ENCODE results near the gene NBPF19. TPM values are rescaled to one million over a fixed set of nuclear protein-coding genes. Genes with fewer than 3 reads are reported as not detected.
"Not testable (repeated sequence)": the region's sequence is repeated elsewhere in the genome, so short reads cannot be mapped to it uniquely, and the experiment has no call there.

NBPF19 gene
- 39.3 and 39.8 TPM in 2 replicates for total RNA-seq

GRCh38 chr1:149474745-149475144 lies at the start of gene NBPF19:
Gene NBPF19, plus strand, starts transcription at chr1:149475045. Its CDS starts 888 bp downstream, at chr1:149475933.
- H3K9me3 Mint-ChIP-seq; H3K27me3 Mint-ChIP-seq; DNase-seq; CTCF ChIA-PET; H3K4me3 Mint-ChIP-seq; H3K36me3 Mint-ChIP-seq (ENCODE audit: low read depth); H3K27ac Mint-ChIP-seq; ATAC-seq (ENCODE audit: low read depth); H3K4me1 Mint-ChIP-seq; intact Hi-C loops (cut with micrococcal nuclease); POLR2A ChIA-PET: not testable (repeated sequence)

DNA sequence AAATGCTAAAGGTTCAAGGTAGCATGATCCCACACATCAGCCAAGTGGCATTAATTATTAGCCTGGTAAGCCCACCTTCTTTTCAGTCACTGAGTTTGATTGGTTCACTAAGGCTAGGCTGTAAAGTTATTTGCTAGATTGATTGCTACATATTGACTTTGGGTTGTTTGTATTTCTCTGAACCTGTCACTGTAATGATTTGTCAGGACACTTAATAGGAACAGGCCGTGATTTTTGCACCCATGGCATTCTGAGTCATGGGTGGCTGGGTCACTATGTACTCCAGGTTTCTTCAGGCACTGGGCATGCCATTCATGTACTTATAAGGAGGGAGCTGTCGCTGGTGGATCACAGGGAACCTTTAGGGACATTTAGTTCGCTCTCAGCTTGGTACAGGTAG lies 46.5 kb upstream of the NBPF19 start:
- POLR2A ChIA-PET = not testable (repeated sequence)

GRCh38 chr1:149445451-149445850 lies 29.4 kb upstream of the NBPF19 start:
- H3K27me3 Mint-ChIP-seq; ATAC-seq (ENCODE audit: low read depth); H3K4me1 Mint-ChIP-seq; intact Hi-C loops (cut with micrococcal nuclease); H3K9me3 Mint-ChIP-seq; CTCF ChIA-PET; H3K36me3 Mint-ChIP-seq (ENCODE audit: low read depth); POLR2A ChIA-PET; H3K4me3 Mint-ChIP-seq: not testable (repeated sequence)
- DNase-seq = peak; percentile 14
- H3K27ac Mint-ChIP-seq = peak overlapping the region; percentile 59

More for the DNA sequence above, 46.5 kb upstream of the NBPF19 start:
- H3K4me1 Mint-ChIP-seq; H3K9me3 Mint-ChIP-seq; intact Hi-C loops (cut with micrococcal nuclease); H3K27ac Mint-ChIP-seq; H3K4me3 Mint-ChIP-seq; H3K27me3 Mint-ChIP-seq; H3K36me3 Mint-ChIP-seq (ENCODE audit: low read depth); ATAC-seq (ENCODE audit: low read depth); DNase-seq; CTCF ChIA-PET: not testable (repeated sequence)

DNA sequence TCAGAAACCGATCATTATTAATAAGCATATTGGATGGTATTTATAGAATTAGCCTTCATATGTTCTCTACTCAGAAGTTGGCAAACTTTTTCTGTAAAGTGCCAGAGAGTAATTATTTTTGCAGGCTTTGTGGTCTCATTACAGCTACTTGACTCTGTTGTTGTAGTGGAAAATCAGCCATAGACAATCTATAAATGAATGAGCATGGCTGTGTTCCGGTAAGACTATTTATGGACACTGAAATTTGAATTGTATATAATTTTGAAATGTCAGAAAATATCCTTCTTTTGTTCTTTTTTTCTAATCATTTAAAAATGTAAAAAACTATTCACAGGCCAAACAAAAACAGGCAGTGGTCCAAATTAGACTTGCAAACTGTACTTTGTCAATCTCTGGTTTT lies 22.6 kb upstream of the NBPF19 start:
- H3K4me3 Mint-ChIP-seq; POLR2A ChIA-PET; H3K4me1 Mint-ChIP-seq; ATAC-seq (ENCODE audit: low read depth); DNase-seq; H3K9me3 Mint-ChIP-seq; H3K27me3 Mint-ChIP-seq; CTCF ChIA-PET; H3K27ac Mint-ChIP-seq; intact Hi-C loops (cut with micrococcal nuclease); H3K36me3 Mint-ChIP-seq (ENCODE audit: low read depth): not testable (repeated sequence)

DNA sequence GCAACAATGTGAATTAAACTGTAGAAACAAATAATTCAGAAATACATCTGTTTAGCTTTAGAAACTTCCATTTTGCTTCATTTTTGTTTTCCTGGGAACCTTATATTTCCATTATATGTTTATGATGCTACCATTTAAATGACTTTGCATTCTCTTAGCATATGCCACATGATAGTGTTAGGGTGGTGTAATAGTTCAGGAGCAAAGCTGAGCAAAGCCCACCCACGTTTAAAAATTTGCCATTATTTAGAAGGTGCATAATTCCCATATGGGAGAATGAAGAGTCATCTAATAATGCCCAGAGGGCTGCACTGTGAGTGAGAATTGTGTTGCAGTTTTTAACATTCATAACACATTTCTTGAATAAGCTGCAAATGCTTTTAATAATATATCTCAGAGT lies 22.2 kb upstream of the NBPF19 start:
- H3K36me3 Mint-ChIP-seq (ENCODE audit: low read depth); ATAC-seq (ENCODE audit: low read depth); DNase-seq; CTCF ChIA-PET; H3K27ac Mint-ChIP-seq; H3K4me3 Mint-ChIP-seq; intact Hi-C loops (cut with micrococcal nuclease); H3K27me3 Mint-ChIP-seq; POLR2A ChIA-PET; H3K4me1 Mint-ChIP-seq; H3K9me3 Mint-ChIP-seq: not testable (repeated sequence)

DNA sequence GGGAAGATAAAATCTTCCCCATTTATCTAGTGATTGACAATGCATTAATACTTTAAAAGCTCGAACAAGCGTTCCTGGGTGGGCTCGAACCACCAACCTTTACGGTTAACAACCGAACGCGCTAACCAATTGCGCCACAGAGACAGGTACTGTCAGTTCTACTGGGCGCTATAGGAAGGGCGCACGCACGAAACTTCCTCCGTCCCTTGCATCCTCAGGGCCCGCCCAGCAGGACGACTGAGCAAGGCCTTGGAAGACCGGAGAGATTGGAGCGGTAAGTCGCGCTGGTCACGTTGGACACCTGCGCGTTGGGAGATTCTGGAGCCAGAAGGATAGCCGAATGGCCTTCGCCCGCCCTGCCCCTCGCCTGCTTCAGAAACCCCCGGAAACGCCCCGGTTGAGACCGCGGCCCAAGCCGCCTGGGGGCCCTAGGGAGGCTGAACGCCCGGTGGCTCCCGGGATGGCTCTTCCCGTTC lies 83.5 kb downstream of the NBPF19 start:
- H3K4me1 Mint-ChIP-seq = not testable (repeated sequence)
- H3K4me3 Mint-ChIP-seq = peak overlapping the region; percentile 80

GRCh38 chr1:149561806-149562205 lies 87.0 kb downstream of the NBPF19 start:
- POLR2A ChIA-PET; H3K4me1 Mint-ChIP-seq; H3K4me3 Mint-ChIP-seq; H3K9me3 Mint-ChIP-seq; intact Hi-C loops (cut with micrococcal nuclease); ATAC-seq (ENCODE audit: low read depth); CTCF ChIA-PET; H3K27me3 Mint-ChIP-seq; H3K27ac Mint-ChIP-seq; H3K36me3 Mint-ChIP-seq (ENCODE audit: low read depth); DNase-seq: not testable (repeated sequence)

More for the DNA sequence above, 83.5 kb downstream of the NBPF19 start:
- peak overlapping the region; percentile 75 for H3K27ac Mint-ChIP-seq
- H3K36me3 Mint-ChIP-seq (ENCODE audit: low read depth); H3K9me3 Mint-ChIP-seq; CTCF ChIA-PET; H3K27me3 Mint-ChIP-seq; ATAC-seq (ENCODE audit: low read depth); intact Hi-C loops (cut with micrococcal nuclease); POLR2A ChIA-PET: not testable (repeated sequence)
- peak; percentile 46 for DNase-seq

DNA sequence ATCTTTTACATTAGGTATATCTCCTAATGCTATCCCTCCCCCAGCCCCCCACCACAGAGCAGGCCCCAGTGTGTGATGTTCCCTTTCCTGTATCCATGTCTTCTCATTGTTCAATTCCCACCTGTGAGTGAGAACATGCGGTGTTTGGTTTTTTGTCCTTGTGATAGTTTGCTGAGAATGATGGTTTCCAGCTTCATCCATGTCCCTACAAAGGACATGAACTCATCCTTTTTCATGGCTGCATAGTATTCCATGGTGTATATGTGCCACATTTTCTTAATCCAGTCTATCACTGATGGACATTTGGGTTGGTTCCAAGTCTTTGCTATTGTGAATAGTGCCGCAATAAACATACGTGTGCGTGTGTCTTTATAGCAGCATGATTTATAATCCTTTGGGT lies 90.6 kb downstream of the NBPF19 start:
- DNase-seq; POLR2A ChIA-PET; H3K27ac Mint-ChIP-seq; ATAC-seq (ENCODE audit: low read depth); H3K4me3 Mint-ChIP-seq; H3K36me3 Mint-ChIP-seq (ENCODE audit: low read depth); H3K9me3 Mint-ChIP-seq; H3K27me3 Mint-ChIP-seq; CTCF ChIA-PET; H3K4me1 Mint-ChIP-seq; intact Hi-C loops (cut with micrococcal nuclease): not testable (repeated sequence)

- POLR2A ChIA-PET; H3K9me3 Mint-ChIP-seq; H3K4me1 Mint-ChIP-seq; ATAC-seq (ENCODE audit: low read depth); CTCF ChIA-PET; H3K36me3 Mint-ChIP-seq (ENCODE audit: low read depth); intact Hi-C loops (cut with micrococcal nuclease); H3K27ac Mint-ChIP-seq; H3K27me3 Mint-ChIP-seq; DNase-seq; H3K4me3 Mint-ChIP-seq: not testable (repeated sequence)
Observed at GRCh38 chr1:149572763-149573162, 97.9 kb downstream of the NBPF19 start.

- H3K9me3 Mint-ChIP-seq; H3K4me3 Mint-ChIP-seq; CTCF ChIA-PET; H3K4me1 Mint-ChIP-seq; ATAC-seq (ENCODE audit: low read depth); POLR2A ChIA-PET; DNase-seq; H3K27me3 Mint-ChIP-seq; H3K36me3 Mint-ChIP-seq (ENCODE audit: low read depth); H3K27ac Mint-ChIP-seq; intact Hi-C loops (cut with micrococcal nuclease): not testable (repeated sequence)
Observed at GRCh38 chr1:149585592-149585991, 110.7 kb downstream of the NBPF19 start.

Other genes starting within 250 kb of the NBPF19 start
- gene PPIAL4C, start 108.8 kb downstream of the NBPF19 start, total RNA-seq = 0.42 TPM in 1 of 2 replicates, not detected in the other